ENCODE measurements around the gene ARHGAP33. TPM values are rescaled to one million over a fixed set of nuclear protein-coding genes. Genes with fewer than 3 reads are reported as not detected.
A peak's percentile ranks its signal among the peaks of the same experiment; 100 is the strongest.
"Not testable (repeated sequence)": the region's sequence is repeated elsewhere in the genome, so short reads cannot be mapped to it uniquely, and the experiment has no call there.

Gene ARHGAP33
- total RNA-seq, 2 donors from 2014 or later: 66.8 to 86.0 TPM

DNA sequence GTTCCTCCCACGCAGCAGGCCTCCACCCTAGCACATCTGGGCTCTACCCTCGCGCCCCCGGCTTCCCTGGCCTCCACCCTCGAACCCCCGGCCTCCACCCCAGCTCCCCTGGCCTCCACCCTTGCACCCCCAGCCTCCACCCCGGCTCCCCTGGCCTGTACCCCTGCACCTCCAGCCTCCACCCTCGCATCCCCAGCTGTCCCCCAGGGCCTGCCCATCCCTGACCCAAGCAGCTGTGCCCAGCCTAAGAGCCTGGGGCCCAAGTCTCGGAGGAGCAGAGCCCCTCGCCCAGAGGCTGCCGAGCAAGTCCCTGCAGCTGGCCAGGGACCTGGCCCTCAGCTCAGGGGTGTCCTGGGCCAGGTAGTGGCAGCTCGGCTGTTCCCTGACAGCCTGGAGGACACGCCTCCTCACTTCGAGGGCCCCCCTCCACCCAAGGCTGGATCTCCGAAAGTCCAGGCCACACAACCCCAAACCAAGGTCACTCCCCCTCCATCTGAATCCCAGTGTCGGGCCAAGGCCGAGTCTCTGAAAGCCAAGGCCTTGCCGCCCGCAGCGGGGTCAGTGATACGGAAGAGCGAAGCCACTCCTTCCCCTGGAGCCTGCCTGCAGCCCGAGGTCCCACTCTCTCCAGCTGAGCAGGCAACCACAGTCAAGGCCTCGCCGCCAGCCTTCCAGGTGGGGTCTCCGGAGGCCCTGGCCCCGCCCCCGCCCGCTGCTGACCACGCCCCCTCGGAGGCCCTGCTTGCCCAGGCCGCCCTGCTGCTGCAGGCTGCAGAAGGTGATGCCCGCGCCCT lies 7.9 kb upstream of the ARHGAP33 start:
- H3K27ac Mint-ChIP-seq: no peak overlapping the region

GRCh38 chr19:35768082-35768421 lies 7.3 kb upstream of the ARHGAP33 start:
- H3K36me3 Mint-ChIP-seq (ENCODE audit: insufficient read depth in 2 of 2): peaks cover 4 to 11% of the 10 kb centered on the region in 2 donors
- no peak for DNase-seq
- ATAC-seq (replicated peaks in 1 of 2): no peak
- H3K4me1 Mint-ChIP-seq (ENCODE audit: low read depth): no peaks in the 10 kb centered on the region
- no peak overlapping the region for H3K4me3 Mint-ChIP-seq
- no peaks in the 10 kb centered on the region for H3K9me3 Mint-ChIP-seq
- H3K27me3 Mint-ChIP-seq (ENCODE audit: low read depth): no peaks in the 10 kb centered on the region
- H3K27ac Mint-ChIP-seq: no peak overlapping the region

More for the DNA sequence above, 7.9 kb upstream of the ARHGAP33 start:
- Mint-ChIP-seq H3K36me3 (ENCODE audit: insufficient read depth in 2 of 2) (peaks cover 4 to 11% of the 10 kb centered on the region in 2 donors), H3K27me3 (ENCODE audit: low read depth) (no peaks in the 10 kb centered on the region), H3K9me3 (no peaks in the 10 kb centered on the region), H3K4me1 (ENCODE audit: low read depth) (no peaks in the 10 kb centered on the region), H3K4me3 (no peak overlapping the region)
- DNase-seq (no peak), ATAC-seq (replicated peaks in 1 of 2) (no peak)

DNA sequence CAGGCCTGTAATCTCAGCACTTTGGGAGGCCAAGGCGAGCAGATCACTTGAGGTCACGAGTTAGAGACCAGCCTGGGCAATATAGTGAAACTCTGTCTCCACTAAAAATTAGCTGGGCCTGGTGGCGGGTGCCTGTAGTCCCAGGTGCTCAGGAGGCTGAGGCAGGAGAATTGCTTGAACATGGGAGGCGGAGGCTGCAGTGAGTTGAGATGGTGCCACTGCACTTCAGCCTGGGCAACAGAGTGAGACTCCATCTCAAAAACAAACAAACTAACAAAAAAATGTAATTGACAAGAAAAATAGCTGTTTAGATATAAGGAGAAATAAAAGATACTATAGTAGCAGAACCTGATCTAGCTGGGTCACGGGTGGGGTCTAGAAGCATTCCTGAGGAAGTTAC lies 3.0 kb upstream of the ARHGAP33 start:
- not testable (repeated sequence) for H3K9me3 Mint-ChIP-seq; H3K27me3 Mint-ChIP-seq (ENCODE audit: low read depth); ATAC-seq (replicated peaks in 1 of 2)

GRCh38 chr19:35773020-35773806 lies 2.2 kb upstream of the ARHGAP33 start:
- Mint-ChIP-seq H3K4me3 (no peak overlapping the region), H3K4me1 (ENCODE audit: low read depth) (peaks cover 21% of the 10 kb centered on the region), H3K27ac (no peak overlapping the region), H3K27me3 (ENCODE audit: low read depth) (no peaks in the 10 kb centered on the region), H3K36me3 (ENCODE audit: insufficient read depth in 2 of 2) (peaks cover 4 to 5% of the 10 kb centered on the region in 2 donors), H3K9me3 (no peaks in the 10 kb centered on the region)
- DNase-seq: no peak
- ATAC-seq (replicated peaks in 1 of 2): no peak

More for the DNA sequence above, 3.0 kb upstream of the ARHGAP33 start:
- H3K4me1 Mint-ChIP-seq (ENCODE audit: low read depth): peaks cover 21% of the 10 kb centered on the region
- not testable (repeated sequence) for H3K36me3 Mint-ChIP-seq (ENCODE audit: insufficient read depth in 2 of 2); H3K4me3 Mint-ChIP-seq; H3K27ac Mint-ChIP-seq; DNase-seq

- Mint-ChIP-seq H3K9me3 (no peaks in the 10 kb centered on the region), H3K4me3 (peak overlapping the region; percentile 78 to 95), H3K27me3 (ENCODE audit: low read depth) (no peaks in the 10 kb centered on the region), H3K4me1 (ENCODE audit: low read depth) (peaks cover 21% of the 10 kb centered on the region), H3K36me3 (ENCODE audit: insufficient read depth in 2 of 2) (no peaks in the 10 kb centered on the region), H3K27ac (peak overlapping the region; percentile 90)
- DNase-seq (no peak), ATAC-seq (replicated peaks in 1 of 2) (no peak)
These were observed 904 bp upstream of the ARHGAP33 start for GRCh38 chr19:35774274-35775045.

- Mint-ChIP-seq H3K9me3 (no peaks in the 10 kb centered on the region), H3K27ac (peak overlapping the region; percentile 90), H3K4me1 (ENCODE audit: low read depth) (peaks cover 21% of the 10 kb centered on the region), H3K36me3 (ENCODE audit: insufficient read depth in 2 of 2) (no peaks in the 10 kb centered on the region), H3K27me3 (ENCODE audit: low read depth) (no peaks in the 10 kb centered on the region), H3K4me3 (peak overlapping the region; percentile 78 to 95)
- DNase-seq (no peak), ATAC-seq (replicated peaks in 1 of 2) (peak; percentile 8 to 18)
These were observed 392 bp upstream of the ARHGAP33 start for GRCh38 chr19:35775046-35775297.

- peak overlapping the region; percentile 89 to 95 for H3K4me3 Mint-ChIP-seq
- no peak for ATAC-seq (replicated peaks in 1 of 2)
These were observed 881 bp downstream of the ARHGAP33 start for GRCh38 chr19:35776102-35776788.

GRCh38 chr19:35777086-35777841 lies 1.9 kb downstream of the ARHGAP33 start:
- peaks cover 21% of the 10 kb centered on the region for H3K4me1 Mint-ChIP-seq (ENCODE audit: low read depth)
- H3K9me3 Mint-ChIP-seq: no peaks in the 10 kb centered on the region
- no peak for DNase-seq
- no peak overlapping the region for H3K27ac Mint-ChIP-seq
- H3K4me3 Mint-ChIP-seq: peak overlapping the region; percentile 4 to 89
- H3K27me3 Mint-ChIP-seq (ENCODE audit: low read depth): no peaks in the 10 kb centered on the region
- ATAC-seq (replicated peaks in 1 of 2): no peak
- no peaks in the 10 kb centered on the region for H3K36me3 Mint-ChIP-seq (ENCODE audit: insufficient read depth in 2 of 2)

More at GRCh38 chr19:35776102-35776788, 881 bp downstream of the ARHGAP33 start:
- Mint-ChIP-seq H3K27me3 (ENCODE audit: low read depth) (no peaks in the 10 kb centered on the region), H3K27ac (no peak overlapping the region), H3K4me1 (ENCODE audit: low read depth) (peaks cover 21% of the 10 kb centered on the region), H3K9me3 (no peaks in the 10 kb centered on the region), H3K36me3 (ENCODE audit: insufficient read depth in 2 of 2) (no peaks in the 10 kb centered on the region)
- no peak for DNase-seq

GRCh38 chr19:35777961-35778360 lies 2.6 kb downstream of the ARHGAP33 start:
- peaks cover 21% of the 10 kb centered on the region for H3K4me1 Mint-ChIP-seq (ENCODE audit: low read depth)
- no peaks in the 10 kb centered on the region for H3K9me3 Mint-ChIP-seq
- H3K27me3 Mint-ChIP-seq (ENCODE audit: low read depth): no peaks in the 10 kb centered on the region
- peaks cover 0 to 3% of the 10 kb centered on the region in 2 donors for H3K36me3 Mint-ChIP-seq (ENCODE audit: insufficient read depth in 2 of 2)
- ATAC-seq (replicated peaks in 1 of 2) (no peak), DNase-seq (no peak)
- H3K27ac Mint-ChIP-seq: no peak overlapping the region
- no peak overlapping the region for H3K4me3 Mint-ChIP-seq

- Mint-ChIP-seq H3K4me1 (ENCODE audit: low read depth) (peaks cover 21% of the 10 kb centered on the region), H3K9me3 (no peaks in the 10 kb centered on the region), H3K36me3 (ENCODE audit: insufficient read depth in 2 of 2) (peaks cover 0 to 3% of the 10 kb centered on the region in 2 donors), H3K27ac (no peak overlapping the region), H3K4me3 (no peak overlapping the region), H3K27me3 (ENCODE audit: low read depth) (no peaks in the 10 kb centered on the region)
- no peak for ATAC-seq (replicated peaks in 1 of 2)
- DNase-seq: no peak
These were observed 3.7 kb downstream of the ARHGAP33 start for GRCh38 chr19:35779033-35779432.

GRCh38 chr19:35780058-35780457 lies 4.7 kb downstream of the ARHGAP33 start:
- Mint-ChIP-seq H3K36me3 (ENCODE audit: insufficient read depth in 2 of 2) (peaks cover 0 to 3% of the 10 kb centered on the region in 2 donors), H3K4me1 (ENCODE audit: low read depth) (peaks cover 14% of the 10 kb centered on the region), H3K27me3 (ENCODE audit: low read depth) (no peaks in the 10 kb centered on the region), H3K27ac (no peak overlapping the region), H3K9me3 (no peaks in the 10 kb centered on the region), H3K4me3 (no peak overlapping the region)
- DNase-seq (no peak), ATAC-seq (replicated peaks in 1 of 2) (no peak)

DNA sequence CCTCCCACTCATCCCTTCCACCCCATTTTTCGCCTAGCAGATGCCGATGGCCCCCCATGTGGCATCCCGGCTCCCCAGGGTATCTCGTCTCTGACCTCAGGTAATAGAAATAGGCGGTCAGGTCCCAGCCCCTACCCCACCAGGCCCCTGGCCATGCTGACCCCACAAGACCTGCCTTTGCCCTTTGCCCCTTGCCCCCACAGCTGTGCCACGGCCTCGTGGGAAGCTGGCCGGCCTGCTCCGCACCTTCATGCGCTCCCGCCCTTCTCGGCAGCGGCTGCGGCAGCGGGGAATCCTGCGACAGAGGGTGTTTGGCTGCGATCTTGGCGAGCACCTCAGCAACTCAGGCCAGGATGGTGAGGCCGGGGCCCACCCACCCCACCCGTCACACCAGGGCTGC lies 5.4 kb downstream of the ARHGAP33 start:
- DNase-seq (no peak), ATAC-seq (replicated peaks in 1 of 2) (no peak)
- H3K4me3 Mint-ChIP-seq: no peak overlapping the region
- no peaks in the 10 kb centered on the region for H3K9me3 Mint-ChIP-seq
- peaks cover 14% of the 10 kb centered on the region for H3K4me1 Mint-ChIP-seq (ENCODE audit: low read depth)
- H3K36me3 Mint-ChIP-seq (ENCODE audit: insufficient read depth in 2 of 2): peaks cover 0 to 3% of the 10 kb centered on the region in 2 donors
- no peak overlapping the region for H3K27ac Mint-ChIP-seq
- no peaks in the 10 kb centered on the region for H3K27me3 Mint-ChIP-seq (ENCODE audit: low read depth)

Measured in activated T-cell treated with anti-CD3 and anti-CD28 coated beads, Interleukin-2, amount 50 U/mL, for 72 hours (primary cell).